H9 (cell line): ENCODE results near the gene TMEM147. TPM values are rescaled to one million over a fixed set of nuclear protein-coding genes. Genes with fewer than 3 reads are reported as not detected.

ENCODE experiments used
- DNase-seq: peaks from one replicate; pipeline ENCODE4 v3.0.0-alpha.2; 2017
- H2AFZ ChIP-seq: one replicate; pipeline ENCODE4 v1.6.1; 2013; ENCODE audit warnings: mild to moderate bottlenecking, low read length, control low read depth, moderate library complexity
- H2AK5ac ChIP-seq: 2 replicates; pipeline ENCODE4 v1.6.1; 2013; ENCODE audit warnings: low read length, control low read depth, mixed read lengths; ENCODE audit not compliant: insufficient read length
- H2BK120ac ChIP-seq: one replicate; pipeline ENCODE4 v1.6.1; 2013; ENCODE audit warnings: low read depth, mild to moderate bottlenecking, low read length, control low read depth, inconsistent platforms; ENCODE audit not compliant: poor library complexity, severe bottlenecking
- H2BK12ac ChIP-seq: 2 replicates; pipeline ENCODE4 v1.6.1; 2013; ENCODE audit warnings: low read length, control low read depth, mixed read lengths, low read depth; ENCODE audit not compliant: insufficient read length
- H2BK15ac ChIP-seq: 2 replicates; pipeline ENCODE4 v1.6.1; 2013; ENCODE audit warnings: low read depth, low read length, control low read depth
- H2BK20ac ChIP-seq: one replicate; pipeline ENCODE4 v1.6.1; 2013; ENCODE audit warnings: low read depth, mild to moderate bottlenecking, low read length, control low read depth, inconsistent platforms; ENCODE audit not compliant: poor library complexity, severe bottlenecking
- H2BK5ac ChIP-seq: 2 replicates; pipeline ENCODE4 v1.6.1; 2013; ENCODE audit warnings: low read length, control low read depth, mixed read lengths; ENCODE audit not compliant: insufficient read length
- H3K14ac ChIP-seq: 2 replicates; pipeline ENCODE4 v1.6.1; 2013; ENCODE audit warnings: low read length, control low read depth; ENCODE audit not compliant: insufficient read depth
- H3K18ac ChIP-seq: 2 replicates; pipeline ENCODE4 v1.6.1; 2013; ENCODE audit warnings: low read depth, mild to moderate bottlenecking, mixed read lengths, low read length, control low read depth; ENCODE audit not compliant: insufficient read length
- H3K23ac ChIP-seq: 2 replicates; pipeline ENCODE4 v1.6.1; 2013; ENCODE audit warnings: low read length, control low read depth, mixed read lengths, low read depth; ENCODE audit not compliant: insufficient read length
- H3K23me2 ChIP-seq: 2 replicates; pipeline ENCODE4 v1.6.1; 2013; ENCODE audit warnings: low read depth, mild to moderate bottlenecking, mixed read lengths, low read length, control low read depth; ENCODE audit not compliant: insufficient read length, poor library complexity, severe bottlenecking
- H3K27ac ChIP-seq: 2 replicates; pipeline ENCODE4 v1.5.1; 2013; ENCODE audit warnings: low read length, control low read depth, mixed read lengths, low read depth; ENCODE audit not compliant: insufficient read length
- H3K27me3 ChIP-seq: 2 replicates; pipeline ENCODE4 v1.6.1; 2013; ENCODE audit warnings: low read length, control low read depth, inconsistent platforms; ENCODE audit not compliant: insufficient read depth
- H3K4ac ChIP-seq: 2 replicates; pipeline ENCODE4 v1.6.1; 2013; ENCODE audit warnings: low read depth, mild to moderate bottlenecking, control low read depth, inconsistent platforms, low read length, moderate library complexity
- H3K4me1 ChIP-seq: 2 replicates; pipeline ENCODE4 v1.6.1; 2013; ENCODE audit warnings: low read length, control low read depth, inconsistent platforms; ENCODE audit not compliant: insufficient read depth
- H3K4me2 ChIP-seq: 2 replicates; pipeline ENCODE4 v1.6.1; 2013; ENCODE audit warnings: low read length, control low read depth, mixed read lengths; ENCODE audit not compliant: insufficient read length, insufficient read depth
- H3K56ac ChIP-seq: 2 replicates; pipeline ENCODE4 v1.6.1; 2013; ENCODE audit warnings: low read depth, mild to moderate bottlenecking, mixed read lengths, low read length, control low read depth; ENCODE audit not compliant: insufficient read length
- H3K79me1 ChIP-seq: 2 replicates; pipeline ENCODE4 v1.6.1; 2013; ENCODE audit warnings: low read depth, mild to moderate bottlenecking, moderate library complexity, low read length, control low read depth, inconsistent platforms; ENCODE audit not compliant: insufficient read depth, poor library complexity, severe bottlenecking
- H3K79me2 ChIP-seq: 2 replicates; pipeline ENCODE4 v1.6.1; 2013; ENCODE audit warnings: low read length, control low read depth, inconsistent platforms; ENCODE audit not compliant: insufficient read depth
- H3K9ac ChIP-seq: 2 replicates; pipeline ENCODE4 v1.6.1; 2013; ENCODE audit warnings: low read length, control low read depth, mixed read lengths; ENCODE audit not compliant: insufficient read length; ENCODE audit errors: extremely low read depth
- H3K9me3 ChIP-seq: one replicate; pipeline ENCODE4 v1.6.1; 2013; ENCODE audit warnings: low read depth, low read length, inconsistent platforms; ENCODE audit not compliant: control insufficient read depth
- H3T11ph ChIP-seq: one replicate; pipeline ENCODE4 v1.6.1; 2013; ENCODE audit warnings: mild to moderate bottlenecking, low read length, control low read depth, inconsistent platforms
- H4K20me1 ChIP-seq: one replicate; pipeline ENCODE4 v1.6.1; 2013; ENCODE audit not compliant: control insufficient read depth, insufficient read length, insufficient read depth
- H4K5ac ChIP-seq: 2 replicates; pipeline ENCODE4 v1.6.1; 2013; ENCODE audit warnings: low read depth, mild to moderate bottlenecking, mixed read lengths, low read length, control low read depth; ENCODE audit not compliant: insufficient read length
- H4K8ac ChIP-seq: replicated peaks from 2 replicates; pipeline ENCODE4 v1.6.1; 2013; ENCODE audit warnings: low read length, control low read depth, mixed read lengths, low read depth; ENCODE audit not compliant: insufficient read length
- H4K91ac ChIP-seq: 2 replicates; pipeline ENCODE4 v1.6.1; 2013; ENCODE audit warnings: low read depth, mild to moderate bottlenecking, moderate library complexity, mixed read lengths, low read length, control low read depth; ENCODE audit not compliant: insufficient read length
- H3K27ac Mint-ChIP-seq, 3 experiments: 2 replicates in 2 of 3; 3 replicates in 1 of 3; pipeline ENCODE4 v1.8.0; 2020 to 2021; ENCODE audit warnings: mixed read lengths in 3 of 3, mild to moderate bottlenecking in 1 of 3, moderate library complexity in 1 of 3
- H3K27me3 Mint-ChIP-seq: 2 replicates; pipeline ENCODE4 v1.8.0; 2021; ENCODE audit warnings: low read depth, mild to moderate bottlenecking, moderate library complexity, mixed read lengths
- H3K36me3 Mint-ChIP-seq, 3 experiments: 2 replicates in 2 of 3; 3 replicates in 1 of 3; pipeline ENCODE4 v1.8.0; 2020 to 2021; ENCODE audit warnings: low read depth in 3 of 3, mixed read lengths in 3 of 3; ENCODE audit not compliant: insufficient read depth in 1 of 3
- H3K4me1 Mint-ChIP-seq, 2 experiments: 2 replicates each; pipeline ENCODE4 v1.8.0; 2020; ENCODE audit warnings: mixed read lengths in 2 of 2
- H3K4me3 Mint-ChIP-seq, 2 experiments: 2 replicates in 1 of 2; 3 replicates in 1 of 2; pipeline ENCODE4 v1.8.0; 2020 to 2021; ENCODE audit warnings: mild to moderate bottlenecking in 2 of 2, mixed read lengths in 2 of 2, moderate library complexity in 1 of 2
- H3K9me3 Mint-ChIP-seq, 2 experiments: 2 replicates in 1 of 2; 3 replicates in 1 of 2; pipeline ENCODE4 v1.8.0; 2020; ENCODE audit warnings: mild to moderate bottlenecking in 2 of 2, mixed read lengths in 2 of 2, moderate library complexity in 1 of 2
- WGBS: extraction: QIAGEN DNeasy Blood & Tissue Kit; methylation state at CpG from one replicate; pipeline ENCODE4 v1.1.7; 2013; ENCODE audit warnings: missing lambda C conversion rate, low lambda C conversion rate, mixed read lengths; ENCODE audit not compliant: insufficient read length; ENCODE audit errors: extremely low coverage; 5-methylcytosine and 5-hydroxymethylcytosine counted together
- total RNA-seq: library from RNA; stranded (reverse); gene quantifications from 2 replicates; pipeline ENCODE4 v1.2.1, GENCODE V29; 2021
- TF ChIP-seq, protein P1 (sequence below): fragments of 200-600 bp; sonication (generic); conservative IDR thresholded peaks from 3 replicates; pipeline ENCODE4 v1.8.0; 2021; ENCODE audit warnings: antibody characterized with exemption, mild to moderate bottlenecking

Gene TMEM147
- total RNA-seq, 1 experiment from 2014 or later, result 125 TPM

GRCh38 chr19:35508129-35508528, 37.3 kb upstream of the TMEM147 start:
- H3K79me1 ChIP-seq, result no peaks in the 10 kb centered on the region
- Mint-ChIP-seq H3K4me3 (peak overlapping the region; percentile 97 to 98), H3K36me3 (peaks cover 35 to 50% (median 49%) of the 10 kb centered on the region in 3 experiments), H3K4me1 (peaks cover 11 to 25% of the 10 kb centered on the region in 2 experiments), H3K27ac (no peak overlapping the region), H3K9me3 (no peaks in the 10 kb centered on the region), H3K27me3 (peaks cover 20% of the 10 kb centered on the region)
- no peak overlapping the region for H2BK5ac ChIP-seq
- H2AK5ac ChIP-seq, result no peak overlapping the region
- no peak overlapping the region for H4K5ac ChIP-seq
- no peak overlapping the region for H2BK20ac ChIP-seq
- no peak overlapping the region for H3K14ac ChIP-seq
- no peak overlapping the region for H3K9ac ChIP-seq
- no peaks in the 10 kb centered on the region for H4K20me1 ChIP-seq
- no peak overlapping the region for H2BK120ac ChIP-seq
- H3T11ph ChIP-seq, result no peak overlapping the region
- H3K4ac ChIP-seq, result no peak overlapping the region
- H3K18ac ChIP-seq, result no peak overlapping the region
- no peaks in the 10 kb centered on the region; the same call in 1 of the 2 replicates for H3K27me3 ChIP-seq
- H2BK15ac ChIP-seq, result no peak overlapping the region
- H3K4me2 ChIP-seq, result peak overlapping the region; percentile 94
- no peak overlapping the region for H2BK12ac ChIP-seq
- no peak overlapping the region for H4K91ac ChIP-seq
- no peak overlapping the region for H4K8ac ChIP-seq
- no peaks in the 10 kb centered on the region for H3K9me3 ChIP-seq
- no peak overlapping the region for H3K23ac ChIP-seq
- no CpG with 5 or more reads among the region's 3 CpGs for WGBS
- TF ChIP-seq, protein P1, sequence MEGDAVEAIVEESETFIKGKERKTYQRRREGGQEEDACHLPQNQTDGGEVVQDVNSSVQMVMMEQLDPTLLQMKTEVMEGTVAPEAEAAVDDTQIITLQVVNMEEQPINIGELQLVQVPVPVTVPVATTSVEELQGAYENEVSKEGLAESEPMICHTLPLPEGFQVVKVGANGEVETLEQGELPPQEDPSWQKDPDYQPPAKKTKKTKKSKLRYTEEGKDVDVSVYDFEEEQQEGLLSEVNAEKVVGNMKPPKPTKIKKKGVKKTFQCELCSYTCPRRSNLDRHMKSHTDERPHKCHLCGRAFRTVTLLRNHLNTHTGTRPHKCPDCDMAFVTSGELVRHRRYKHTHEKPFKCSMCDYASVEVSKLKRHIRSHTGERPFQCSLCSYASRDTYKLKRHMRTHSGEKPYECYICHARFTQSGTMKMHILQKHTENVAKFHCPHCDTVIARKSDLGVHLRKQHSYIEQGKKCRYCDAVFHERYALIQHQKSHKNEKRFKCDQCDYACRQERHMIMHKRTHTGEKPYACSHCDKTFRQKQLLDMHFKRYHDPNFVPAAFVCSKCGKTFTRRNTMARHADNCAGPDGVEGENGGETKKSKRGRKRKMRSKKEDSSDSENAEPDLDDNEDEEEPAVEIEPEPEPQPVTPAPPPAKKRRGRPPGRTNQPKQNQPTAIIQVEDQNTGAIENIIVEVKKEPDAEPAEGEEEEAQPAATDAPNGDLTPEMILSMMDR, result no peak
- H3K4me1 ChIP-seq, result no peaks in the 10 kb centered on the region
- no peak overlapping the region for H3K56ac ChIP-seq
- peaks cover 4% of the 10 kb centered on the region; the same call in 1 of the 2 replicates for H3K79me2 ChIP-seq
- no peak overlapping the region for H2AFZ ChIP-seq
- H3K27ac ChIP-seq, result no peak overlapping the region
- DNase-seq, result no peak
- H3K23me2 ChIP-seq, result peaks cover 8% of the 10 kb centered on the region
